Fibroblast of the conjunctiva (primary cell): Measurements from ENCODE around the gene EIF1B.
"Not testable (repeated sequence)": the region's sequence is repeated elsewhere in the genome, so short reads cannot be mapped to it uniquely, and the experiment has no call there.

ENCODE experiments used
- DNase-seq: peaks from one replicate; pipeline ENCODE4 v3.0.0-alpha.2; 2010; ENCODE audit warnings: low read depth

EIF1B gene

GRCh38 chr3:40309418-40309924 is at the start of gene EIF1B:
Gene EIF1B (plus strand): TSS chr3:40309707. CDS start chr3:40309942, 235 bp downstream.
- peak; percentile 95 for DNase-seq

- no peak for DNase-seq
Observed at GRCh38 chr3:40262331-40262730, 47.2 kb upstream of the EIF1B start.

GRCh38 chr3:40264451-40264850 is 45.1 kb upstream of the EIF1B start:
- no peak for DNase-seq

GRCh38 chr3:40265181-40265580 is 44.3 kb upstream of the EIF1B start:
- DNase-seq = no peak

- DNase-seq = peak; percentile 17
Observed at GRCh38 chr3:40267937-40268724, 41.4 kb upstream of the EIF1B start.

- no peak for DNase-seq
Observed at GRCh38 chr3:40268802-40269524, 40.5 kb upstream of the EIF1B start.

- DNase-seq = no peak
Observed at GRCh38 chr3:40278791-40279190, 30.7 kb upstream of the EIF1B start.

- DNase-seq = no peak
Observed at GRCh38 chr3:40281995-40282394, 27.5 kb upstream of the EIF1B start.

GRCh38 chr3:40283057-40283456 is 26.4 kb upstream of the EIF1B start:
- DNase-seq = not testable (repeated sequence)

GRCh38 chr3:40287248-40287647 is 22.3 kb upstream of the EIF1B start:
- DNase-seq = no peak

- DNase-seq = no peak
Observed at GRCh38 chr3:40290396-40290795, 19.1 kb upstream of the EIF1B start.

- DNase-seq = no peak
Observed at GRCh38 chr3:40291471-40291870, 18.0 kb upstream of the EIF1B start.

- no peak for DNase-seq
Observed at GRCh38 chr3:40292637-40293349, 16.7 kb upstream of the EIF1B start.

GRCh38 chr3:40294434-40294833 is 15.1 kb upstream of the EIF1B start:
- DNase-seq = no peak

- no peak for DNase-seq
Observed at GRCh38 chr3:40298075-40298474, 11.4 kb upstream of the EIF1B start.

- no peak for DNase-seq
Observed at GRCh38 chr3:40299130-40299720, 10.3 kb upstream of the EIF1B start.

- DNase-seq = peak; percentile 63
Observed at GRCh38 chr3:40299721-40300335, 9.7 kb upstream of the EIF1B start.

- no peak for DNase-seq
Observed at GRCh38 chr3:40302784-40303183, 6.7 kb upstream of the EIF1B start.

GRCh38 chr3:40304352-40304751 is 5.2 kb upstream of the EIF1B start:
- DNase-seq = no peak

GRCh38 chr3:40306336-40306735 is 3.2 kb upstream of the EIF1B start:
- no peak for DNase-seq

- DNase-seq = no peak
Observed at GRCh38 chr3:40307176-40307575, 2.3 kb upstream of the EIF1B start.
